CD4-positive, alpha-beta T cell treated with Interleukin-12 subunit alpha and Interleukin-12 subunit beta, for 1 hour (primary cell): Measurements from ENCODE around the gene CNTN5.
"Not testable (repeated sequence)": the region's sequence is repeated elsewhere in the genome, so short reads cannot be mapped to it uniquely, and the experiment has no call there.

ENCODE experiments used
- DNase-seq: peaks from one replicate; pipeline ENCODE4 v3.0.0-alpha.2; 2020

CNTN5 gene

DNA sequence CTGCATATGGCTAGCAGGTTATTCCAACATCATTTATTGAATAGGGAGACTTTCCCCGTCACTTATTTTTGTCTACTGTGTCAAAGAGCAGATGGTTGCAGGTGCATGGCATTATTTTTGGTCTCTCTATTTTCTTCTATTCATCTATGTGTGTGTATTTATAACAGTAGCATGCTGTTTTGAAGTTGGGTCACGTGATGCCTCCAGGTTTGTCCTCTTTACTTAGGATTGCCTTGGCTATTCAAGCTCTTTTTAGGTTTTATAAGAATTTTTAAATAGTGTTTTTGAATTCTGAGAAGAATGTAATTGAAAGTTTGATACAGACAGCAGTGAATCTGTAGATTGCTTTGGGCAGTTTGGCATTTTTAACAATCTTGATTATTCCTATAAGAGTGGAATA is 770.6 kb downstream of the CNTN5 start:
- DNase-seq: no peak

- DNase-seq: no peak
Measured at GRCh38 chr11:99795999-99796398, 775.2 kb downstream of the CNTN5 start.

DNA sequence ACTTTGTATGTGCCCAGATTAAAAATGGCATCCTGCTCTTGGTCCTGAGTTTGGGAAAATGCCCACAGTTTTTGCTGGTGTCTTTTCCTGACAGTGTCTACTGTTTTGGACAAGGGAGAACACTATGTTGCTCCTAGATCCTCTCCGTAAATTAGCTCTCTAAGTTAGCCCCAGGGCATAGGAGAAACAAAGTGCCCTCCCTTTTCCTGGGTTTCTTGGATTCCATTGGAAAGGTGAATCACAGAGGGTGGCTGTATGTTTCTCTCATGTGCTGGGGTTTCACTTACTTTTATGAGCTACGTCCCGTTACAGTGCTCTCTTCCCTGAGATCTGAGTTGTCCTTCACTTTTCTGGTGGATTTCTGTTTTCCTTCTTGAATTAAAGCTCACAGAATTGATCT is 782.8 kb downstream of the CNTN5 start:
- no peak for DNase-seq

GRCh38 chr11:99812516-99812915 is 791.8 kb downstream of the CNTN5 start:
- no peak for DNase-seq

GRCh38 chr11:99814021-99814420 is 793.3 kb downstream of the CNTN5 start:
- no peak for DNase-seq

GRCh38 chr11:99814738-99815137 is 794.0 kb downstream of the CNTN5 start:
- no peak for DNase-seq

DNA sequence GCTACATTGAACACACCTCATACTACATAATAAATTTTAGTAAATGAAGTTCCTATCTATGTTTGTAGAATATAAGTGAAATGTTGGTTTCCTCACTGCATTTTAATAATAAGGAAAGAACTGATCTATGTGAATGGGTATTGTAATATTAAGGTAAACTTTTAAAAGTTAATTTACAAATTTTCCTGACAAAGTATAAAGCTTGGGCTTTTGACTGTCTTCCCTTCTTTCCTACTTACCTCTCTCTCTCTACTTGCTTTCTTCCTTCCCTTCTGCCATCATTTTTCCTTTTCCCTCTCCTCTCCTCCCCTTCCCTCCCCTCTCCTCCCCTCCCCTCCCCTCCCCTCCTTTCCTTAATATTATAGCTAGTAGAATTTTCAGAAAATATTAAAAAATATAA is 798.2 kb downstream of the CNTN5 start:
- no peak for DNase-seq

DNA sequence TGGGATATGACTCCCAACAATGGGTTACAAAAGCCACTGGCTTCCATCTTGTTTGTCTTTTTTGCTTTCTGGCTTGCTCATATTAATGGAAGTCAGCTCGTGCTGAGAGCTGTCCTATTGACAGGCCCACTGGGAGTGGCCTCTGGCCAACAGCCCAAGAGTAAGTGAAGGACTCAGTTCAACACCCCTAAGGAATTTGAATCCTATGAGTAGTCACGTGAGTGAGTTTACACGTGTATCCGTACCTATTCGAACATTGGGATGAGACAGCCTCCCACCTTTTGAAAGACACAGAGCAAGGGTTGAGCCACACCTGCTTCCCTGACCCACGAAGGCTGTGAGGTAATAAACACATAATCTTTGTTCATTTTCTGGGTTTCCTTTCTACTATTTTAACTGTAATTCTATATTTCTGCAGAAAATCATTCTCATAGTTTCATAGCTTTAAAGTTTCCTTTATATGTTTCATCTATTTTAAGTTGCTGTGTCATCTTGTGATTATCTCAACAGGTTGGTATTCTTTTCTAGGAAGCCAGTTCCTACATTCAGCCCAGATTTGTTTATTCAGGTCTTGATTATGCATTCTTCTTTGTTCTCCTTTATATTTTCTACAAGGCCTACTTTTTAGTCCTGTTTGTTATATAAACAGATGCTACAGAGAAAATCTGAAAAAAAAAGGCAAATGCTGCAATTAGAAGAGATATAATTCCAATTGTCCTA is 802.3 kb downstream of the CNTN5 start:
- no peak for DNase-seq

- DNase-seq: not testable (repeated sequence)
Measured at GRCh38 chr11:99836739-99837138, 816.0 kb downstream of the CNTN5 start.

DNA sequence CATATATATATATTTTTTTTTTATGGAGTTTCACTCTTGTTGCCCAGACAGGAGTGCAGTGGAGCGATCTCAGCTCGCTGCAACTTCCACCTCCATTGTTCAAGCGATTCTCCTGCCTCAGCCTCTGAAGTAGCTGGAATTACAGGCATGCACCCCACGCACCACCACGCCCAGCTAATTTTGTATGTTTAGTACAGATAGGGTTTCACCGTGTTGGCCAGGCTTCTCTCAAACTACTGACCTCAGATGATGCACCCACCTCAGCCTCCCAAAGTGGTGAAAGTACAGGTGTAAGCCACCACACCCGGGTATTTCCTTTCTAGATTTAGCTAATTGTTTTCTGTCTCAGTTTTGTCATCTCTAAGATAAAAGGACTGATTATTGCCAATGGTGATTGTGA is 821.1 kb downstream of the CNTN5 start:
- DNase-seq: no peak

GRCh38 chr11:99865951-99866350 is 845.2 kb downstream of the CNTN5 start:
- no peak for DNase-seq

GRCh38 chr11:99881610-99882009 is 860.9 kb downstream of the CNTN5 start:
- DNase-seq: no peak

DNA sequence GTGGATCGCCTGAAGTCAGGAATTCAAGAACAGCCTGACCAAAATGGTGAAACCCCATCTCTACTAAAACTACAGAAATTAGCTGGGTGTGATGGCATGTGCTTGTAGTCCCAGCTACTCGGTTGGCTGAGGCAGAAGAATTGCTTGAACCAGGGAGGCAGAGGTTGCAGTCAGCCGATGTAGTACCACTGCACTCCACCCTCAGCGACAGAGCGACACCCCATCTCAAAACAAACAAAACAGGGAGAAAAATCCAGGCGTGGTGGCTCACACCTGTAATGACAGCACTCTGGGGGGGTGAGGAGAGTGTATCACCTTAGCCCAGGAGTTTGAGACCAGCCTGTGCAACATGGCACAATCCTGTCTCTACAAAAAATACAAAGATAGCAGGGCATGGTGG is 864.0 kb downstream of the CNTN5 start:
- no peak for DNase-seq

DNA sequence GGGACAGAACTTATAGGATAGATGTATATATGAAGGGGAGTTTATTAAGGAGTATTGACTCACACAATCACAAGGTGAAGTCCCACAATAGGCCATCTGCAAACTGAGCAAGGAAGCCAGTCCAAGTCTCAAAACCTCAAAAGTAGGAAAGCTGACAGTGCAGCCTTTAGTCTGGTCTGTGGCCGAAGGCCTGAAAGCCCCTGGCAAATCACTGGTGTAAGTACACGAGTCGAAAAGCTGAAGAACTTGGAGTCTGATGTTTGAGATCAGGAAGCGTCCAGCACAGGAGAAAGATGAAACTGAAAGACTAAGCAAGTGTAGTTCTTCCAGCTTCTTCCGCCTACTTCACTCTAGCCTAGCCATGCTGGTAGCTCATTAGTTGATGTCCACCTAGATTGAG is 866.7 kb downstream of the CNTN5 start:
- no peak for DNase-seq

- DNase-seq: no peak
Measured at GRCh38 chr11:99893811-99894210, 873.1 kb downstream of the CNTN5 start.

DNA sequence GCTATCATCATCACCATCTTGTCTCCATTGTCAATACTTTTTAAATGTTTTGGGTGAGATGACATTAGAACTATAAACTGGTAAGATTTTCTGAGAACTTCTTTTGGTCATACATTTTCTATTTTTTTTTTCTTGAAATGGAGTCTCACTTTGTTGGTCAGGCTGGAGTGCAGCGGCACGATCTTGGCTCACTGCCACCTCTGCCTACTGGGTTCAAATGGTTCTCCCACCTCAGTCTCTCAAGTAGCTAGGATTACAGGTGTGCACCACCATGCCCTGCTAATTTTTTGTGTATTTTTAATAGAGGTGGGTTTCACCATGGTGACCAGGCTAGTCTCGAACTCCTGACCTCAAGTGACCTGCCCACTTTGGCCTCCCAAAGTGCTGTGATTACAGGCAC is 880.4 kb downstream of the CNTN5 start:
- no peak for DNase-seq

GRCh38 chr11:99911116-99911515 is 890.4 kb downstream of the CNTN5 start:
- no peak for DNase-seq

DNA sequence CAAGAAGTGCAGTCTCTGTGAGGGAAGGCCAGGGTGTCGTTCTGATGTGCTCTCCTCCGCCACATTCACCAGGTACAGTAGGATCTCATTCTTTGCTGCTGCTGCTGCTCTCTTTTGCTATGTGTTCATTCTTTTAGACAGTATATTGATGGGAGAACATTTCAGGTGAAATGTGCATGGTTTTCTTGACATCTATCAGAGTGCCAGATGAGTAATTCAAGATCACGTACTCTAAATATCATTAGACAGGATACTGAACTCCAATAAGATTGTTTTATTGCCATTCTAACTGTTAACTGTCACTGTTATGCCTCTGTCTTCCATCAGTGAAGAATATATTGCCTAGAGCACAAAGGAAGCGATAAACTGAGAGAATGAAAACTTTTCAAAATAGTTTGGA is 895.3 kb downstream of the CNTN5 start:
- no peak for DNase-seq

DNA sequence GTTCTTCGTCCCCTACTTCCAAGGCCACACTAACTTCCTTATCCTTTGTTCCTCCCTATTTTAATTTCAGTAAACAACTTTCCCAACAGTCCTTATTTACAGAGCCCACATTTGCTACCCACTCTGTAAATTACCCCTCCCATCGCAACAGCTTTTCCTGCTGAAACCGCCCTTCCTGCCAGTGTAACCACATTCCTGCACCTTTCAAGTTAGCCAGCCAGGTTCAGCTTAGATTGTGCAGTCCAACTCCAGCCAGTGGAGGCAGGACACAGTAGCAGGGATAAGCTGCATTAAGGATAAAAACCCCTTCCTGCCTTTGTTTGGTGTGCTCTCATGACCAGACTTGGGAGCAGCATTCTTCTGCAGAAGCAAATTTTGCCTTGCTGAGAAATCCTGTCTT is 898.0 kb downstream of the CNTN5 start:
- no peak for DNase-seq

DNA sequence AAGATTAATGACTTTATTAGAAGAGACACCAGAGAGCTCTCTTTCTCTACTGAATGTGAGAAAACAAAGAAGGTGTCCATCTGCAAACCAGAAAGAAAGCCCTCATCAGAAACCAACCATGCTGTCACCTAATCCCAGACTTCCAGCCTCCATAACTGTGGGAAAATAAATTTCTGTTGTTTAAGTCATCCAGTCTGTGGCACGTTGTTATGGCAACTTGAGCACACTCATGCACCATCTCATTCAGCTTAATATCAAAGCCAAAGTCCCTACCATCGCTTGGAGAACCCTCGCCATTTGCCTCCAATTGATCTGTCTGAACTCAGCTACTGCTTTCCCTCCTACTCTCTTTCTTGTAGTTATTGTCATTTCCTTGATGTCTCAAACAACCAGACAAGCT is 900.2 kb downstream of the CNTN5 start:
- no peak for DNase-seq

DNA sequence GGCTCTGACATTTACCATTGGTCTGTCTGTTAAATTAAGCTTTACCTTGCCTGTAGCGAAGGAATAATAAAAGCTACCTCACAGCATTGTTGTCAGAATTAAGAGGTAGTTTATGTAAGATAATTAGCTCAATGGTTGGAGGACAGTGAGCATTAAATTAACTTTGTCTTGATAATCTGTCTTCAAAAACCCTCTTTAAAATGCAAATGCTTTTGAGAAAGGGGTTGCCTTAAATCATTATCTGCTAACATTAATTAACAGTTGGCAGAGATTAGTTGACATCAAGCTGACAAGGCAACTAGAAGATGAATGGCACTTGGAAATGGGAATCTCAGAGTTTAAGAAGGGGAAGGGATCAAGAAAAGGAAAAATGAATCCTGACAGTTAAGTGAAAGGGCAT is 905.2 kb downstream of the CNTN5 start:
- DNase-seq: no peak

DNA sequence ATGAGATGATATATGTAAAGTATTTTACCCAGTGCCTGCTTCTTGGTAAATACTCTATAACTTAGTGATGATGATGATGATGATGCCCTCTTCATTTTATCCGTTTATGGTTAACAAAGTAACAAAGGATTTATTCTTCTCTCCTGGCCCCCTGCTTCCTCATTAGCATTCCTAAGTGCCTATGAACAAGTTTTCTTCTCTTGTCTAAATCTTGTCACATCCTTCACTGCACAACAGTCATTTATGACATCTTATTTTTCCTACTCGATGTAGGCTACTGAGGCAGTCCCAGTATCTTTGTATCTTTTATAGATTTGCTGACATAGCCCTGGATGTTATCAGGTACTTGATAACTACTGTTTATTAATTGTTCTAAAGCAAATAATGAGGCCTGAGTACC is 911.9 kb downstream of the CNTN5 start:
- DNase-seq: no peak

DNA sequence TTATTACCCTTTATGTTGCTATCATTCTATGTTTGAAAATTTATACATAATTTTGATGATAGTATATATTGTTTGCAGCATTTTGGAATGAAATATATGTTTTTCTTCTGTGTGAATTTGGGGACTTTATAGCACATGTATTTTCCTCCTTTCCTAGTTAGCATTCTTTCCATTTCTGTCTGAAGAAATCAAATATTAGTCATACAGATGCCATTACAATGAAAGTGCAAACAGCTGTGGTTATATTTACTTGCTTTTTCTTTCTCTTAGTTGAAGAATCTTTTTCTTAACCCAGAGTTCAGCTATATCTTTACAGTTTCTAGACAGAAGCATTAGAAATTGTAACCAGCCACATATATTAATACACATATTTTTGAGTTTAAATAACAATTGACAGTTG is 913.3 kb downstream of the CNTN5 start:
- DNase-seq: no peak

DNA sequence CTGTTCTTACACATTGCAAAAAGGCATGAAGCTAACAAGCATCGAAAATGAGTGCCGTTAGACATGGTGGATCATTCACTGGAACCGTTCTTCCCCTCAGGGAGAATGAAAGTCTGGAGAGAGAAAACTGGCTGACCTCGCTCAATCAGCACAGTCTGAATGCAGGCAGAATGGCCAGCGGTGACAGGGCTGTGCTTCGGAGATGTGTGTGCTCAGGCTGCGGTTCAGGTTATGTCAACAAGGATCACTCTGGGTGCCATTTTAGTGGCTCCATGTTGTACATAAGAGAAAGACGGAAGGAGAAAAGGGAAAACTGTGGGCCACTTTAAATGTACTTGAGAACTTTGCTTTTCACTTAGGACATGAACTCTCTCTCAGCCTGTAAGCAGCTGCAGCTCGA is 916.6 kb downstream of the CNTN5 start:
- DNase-seq: no peak

DNA sequence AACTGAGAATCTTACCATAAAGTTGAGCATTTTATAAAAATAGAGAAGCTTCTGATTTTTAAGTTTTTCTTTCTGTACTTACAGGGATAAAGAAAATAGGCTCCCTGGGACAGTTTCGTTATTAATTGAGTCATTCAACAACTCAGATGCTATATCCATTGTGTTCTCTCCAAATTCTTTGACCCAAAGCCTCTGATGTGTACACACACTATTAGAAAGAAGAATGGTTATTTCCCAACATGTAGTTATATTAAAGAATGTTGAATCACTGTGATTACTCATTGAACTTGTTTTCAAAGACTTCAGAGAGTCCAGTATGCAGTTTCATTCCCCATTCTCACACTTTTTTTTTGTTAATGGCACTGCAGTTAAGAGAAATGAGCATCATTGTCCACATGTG is 932.1 kb downstream of the CNTN5 start:
- DNase-seq: no peak

DNA sequence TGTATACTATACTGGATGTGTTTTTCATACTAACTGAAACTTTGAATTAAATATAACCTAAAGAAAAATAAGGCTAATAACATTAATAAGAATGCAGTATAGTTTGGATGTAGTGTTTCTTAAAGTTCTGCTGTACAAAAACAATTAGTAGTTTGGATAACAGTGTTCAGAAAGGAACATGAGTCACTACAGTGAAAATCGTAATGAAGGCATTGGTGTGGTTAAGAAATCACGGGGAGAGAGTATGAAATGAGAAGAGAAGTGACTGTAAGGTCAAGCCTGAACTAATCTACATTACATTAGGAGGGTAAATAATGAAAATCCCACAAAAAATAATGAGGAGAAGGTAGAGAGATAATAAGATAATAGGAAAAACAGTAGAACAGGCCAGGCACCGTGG is 939.8 kb downstream of the CNTN5 start:
- no peak for DNase-seq
